Astrocyte of the hippocampus (primary cell): ENCODE measurements around the gene SMAD6.
"Not testable (repeated sequence)": the region's sequence is repeated elsewhere in the genome, so short reads cannot be mapped to it uniquely, and the experiment has no call there.

Source experiments
- DNase-seq: peaks from one replicate; pipeline ENCODE4 v3.0.0; 2011; ENCODE audit warnings: low read depth, low spot score

The SMAD6 gene

GRCh38 chr15:66757521-66757920, 55.5 kb downstream of the SMAD6 start:
- no peak for DNase-seq

GRCh38 chr15:66758217-66758616, 56.2 kb downstream of the SMAD6 start:
- DNase-seq, result not testable (repeated sequence)

- DNase-seq, result no peak
Observed at GRCh38 chr15:66758844-66759243, 56.8 kb downstream of the SMAD6 start.

GRCh38 chr15:66760097-66760967, 58.3 kb downstream of the SMAD6 start:
- DNase-seq, result no peak

- no peak for DNase-seq
Observed at GRCh38 chr15:66760968-66761725, 59.1 kb downstream of the SMAD6 start.

GRCh38 chr15:66761726-66762595, 59.9 kb downstream of the SMAD6 start:
- DNase-seq, result peak; percentile 73

GRCh38 chr15:66763186-66764071, 61.4 kb downstream of the SMAD6 start:
- peak; percentile 81 for DNase-seq

- DNase-seq, result no peak
Observed at GRCh38 chr15:66764072-66764786, 62.2 kb downstream of the SMAD6 start.

- DNase-seq, result peak; percentile 94
Observed at GRCh38 chr15:66765478-66766281, 63.6 kb downstream of the SMAD6 start.

GRCh38 chr15:66766282-66767230, 64.5 kb downstream of the SMAD6 start:
- DNase-seq, result no peak

- DNase-seq, result no peak
Observed at GRCh38 chr15:66767240-66767659, 65.2 kb downstream of the SMAD6 start.

GRCh38 chr15:66768987-66769386, 67.0 kb downstream of the SMAD6 start:
- DNase-seq, result no peak

- no peak for DNase-seq
Observed at GRCh38 chr15:66770518-66771350, 68.7 kb downstream of the SMAD6 start.

GRCh38 chr15:66771351-66771650, 69.3 kb downstream of the SMAD6 start:
- DNase-seq, result no peak

- no peak for DNase-seq
Observed at GRCh38 chr15:66772604-66773128, 70.6 kb downstream of the SMAD6 start.

GRCh38 chr15:66773129-66773873, 71.3 kb downstream of the SMAD6 start:
- peak; percentile 65 for DNase-seq
